K562 (cell line): ENCODE data around the gene VTCN1. TPM values are rescaled to one million over a fixed set of nuclear protein-coding genes. Genes with fewer than 3 reads are reported as not detected.

Source experiments
- ARID3A ChIP-seq: IDR thresholded peaks from 2 replicates; pipeline ENCODE4 v1.6.1; 2012; ENCODE audit warnings: low read depth, low read length, improper control_type of control experiment, borderline replicate concordance
- BRD4 ChIP-seq: fragments of 200-600 bp; sonication (generic); IDR thresholded peaks from 2 replicates; pipeline ENCODE4 v1.6.1; 2017; ENCODE audit warnings: inconsistent platforms
- BRF2 ChIP-seq: IDR thresholded peaks from 3 replicates; pipeline ENCODE4 v1.6.1; 2011; ENCODE audit warnings: borderline replicate concordance, mild to moderate bottlenecking; ENCODE audit not compliant: insufficient read length, insufficient read depth
- CBX1 ChIP-seq: sonication (generic); IDR thresholded peaks from 2 replicates; pipeline ENCODE4 v1.6.1; 2016; ENCODE audit warnings: antibody characterized with exemption, low read depth, mild to moderate bottlenecking
- CTCF ChIP-seq, 3 experiments: IDR thresholded peaks in 2 of 3; conservative IDR thresholded peaks in 1 of 3; 2 replicates each; pipeline ENCODE4 v1.5.1; 2011 to 2012; ENCODE audit warnings: low read length in 3 of 3, mild to moderate bottlenecking in 3 of 3, control low read depth in 2 of 3, improper control_type of control experiment in 1 of 3, inconsistent platforms in 1 of 3, low read depth in 1 of 3, mixed read lengths in 1 of 3, moderate library complexity in 1 of 3; ENCODE audit not compliant: insufficient read depth in 2 of 3
- DIDO1 ChIP-seq: fragments of 450-650 bp; IDR thresholded peaks from 2 replicates; pipeline ENCODE4 v1.6.1; 2016; ENCODE audit warnings: low read depth, missing biosample characterization, missing genetic modification characterization
- GATAD2A ChIP-seq: fragments of 450-650 bp; IDR thresholded peaks from 2 replicates; pipeline ENCODE4 v1.6.1; 2017
- KDM4B ChIP-seq, 2 experiments: fragments of 450-650 bp in 1 of 2; sonication (generic) in 1 of 2; IDR thresholded peaks; 2 replicates each; pipeline ENCODE4 v1.6.1; 2016 to 2017; ENCODE audit warnings: borderline replicate concordance in 2 of 2, antibody characterized with exemption in 1 of 2, low read depth in 1 of 2, mild to moderate bottlenecking in 1 of 2
- MEF2D ChIP-seq: conservative IDR thresholded peaks from 2 replicates; pipeline ENCODE4 v1.6.1; 2016; ENCODE audit warnings: low read depth, missing genetic modification characterization, missing compliant biosample characterization
- MTF1 ChIP-seq: fragments of 250-450 bp; sonication (Bioruptor Pico); IDR thresholded peaks from 2 replicates; pipeline ENCODE4 v1.9.0; 2021; ENCODE audit warnings: moderate library complexity, mild to moderate bottlenecking, inconsistent platforms, borderline replicate concordance
- NELFE ChIP-seq: IDR thresholded peaks from 2 replicates; pipeline ENCODE4 v1.6.1; 2011; ENCODE audit warnings: mild to moderate bottlenecking; ENCODE audit not compliant: insufficient read depth, insufficient read length
- NFXL1 ChIP-seq: fragments of 450-650 bp; formaldehyde crosslinking; IDR thresholded peaks from 2 replicates; pipeline ENCODE4 v1.4.0; 2021; ENCODE audit warnings: mild to moderate bottlenecking
- PHB2 ChIP-seq: fragments of 450-650 bp; IDR thresholded peaks from 2 replicates; pipeline ENCODE4 v1.6.1; 2017; ENCODE audit warnings: low read depth
- PHF8 ChIP-seq: fragments of 200-600 bp; sonication (generic); IDR thresholded peaks from 2 replicates; pipeline ENCODE4 v1.6.1; 2012; ENCODE audit warnings: mixed run types, mild to moderate bottlenecking, inconsistent platforms, low read length, moderate library complexity, borderline replicate concordance
- RBFOX2 ChIP-seq: fragments of 200-400 bp; formaldehyde crosslinking; IDR thresholded peaks from 2 replicates; pipeline ENCODE4 v1.6.1; 2017; ENCODE audit warnings: low read depth, mild to moderate bottlenecking, low read length, moderate library complexity
- SMARCA5 ChIP-seq: fragments of 450-650 bp; IDR thresholded peaks from 2 replicates; pipeline ENCODE4 v1.6.1; 2016
- SREBF1 ChIP-seq: fragments of 150-350 bp; IDR thresholded peaks from 2 replicates; pipeline ENCODE4 v1.6.1; 2014; ENCODE audit warnings: antibody characterized with exemption, low read depth, low read length, borderline replicate concordance
- TCF15 ChIP-seq: fragments of 250-450 bp; sonication (Bioruptor Pico); IDR thresholded peaks from 2 replicates; pipeline ENCODE4 v1.8.0; 2022; ENCODE audit warnings: moderate library complexity, mild to moderate bottlenecking, inconsistent platforms
- XRCC5 ChIP-seq: fragments of 200-400 bp; formaldehyde crosslinking; IDR thresholded peaks from 2 replicates; pipeline ENCODE4 v1.6.1; 2017; ENCODE audit warnings: low read depth, mild to moderate bottlenecking, low read length
- ZNF12 ChIP-seq: sonication (generic); formaldehyde crosslinking; IDR thresholded peaks from 2 replicates; pipeline ENCODE4 v1.4.0; 2020; ENCODE audit warnings: mild to moderate bottlenecking, missing genetic modification reagents
- ZNF133 ChIP-seq: fragments of 250-450 bp; sonication (Bioruptor Pico); IDR thresholded peaks from 2 replicates; pipeline ENCODE4 v1.4.0; 2020; ENCODE audit warnings: mild to moderate bottlenecking
- ZNF224 ChIP-seq: sonication (generic); formaldehyde crosslinking; IDR thresholded peaks from 2 replicates; pipeline ENCODE4 v1.8.0; 2022; ENCODE audit warnings: mild to moderate bottlenecking, missing genetic modification reagents
- ZNF707 ChIP-seq: fragments of 250-450 bp; sonication (Bioruptor Pico); conservative IDR thresholded peaks from 2 replicates; pipeline ENCODE4 v1.8.0; 2022; ENCODE audit warnings: inconsistent platforms, mild to moderate bottlenecking, moderate library complexity
- polyA plus RNA-seq, 8 experiments: library from polyadenylated mRNA; depleted of rRNA in 4 of 8; stranded (reverse) in 5 of 8; unstranded in 3 of 8; fragments of >200 nt; fragmentation: Nextera tagmentation in 2 of 8; fragmentation: Illumina TruSeq in 1 of 8; extraction: Ambion mirVana in 2 of 8; extraction: Trizol in 1 of 8; gene quantifications; 2 replicates each; pipeline versions ENCODE4 v1.2.1 to v1.2.3, GENCODE V29; 2011 to 2014; ENCODE audit warnings: inconsistent platforms in 1 of 8, missing spikeins in 1 of 8
- total RNA-seq, 7 experiments: library from RNA; depleted of rRNA in 6 of 7; stranded (reverse); fragments of >200 nt in 6 of 7; fragmentation: Illumina TruSeq in 2 of 7; extraction: Trizol in 2 of 7; gene quantifications; 2 replicates each; pipeline versions ENCODE4 v1.2.1 to v1.2.3, GENCODE V29; 2011 to 2021; ENCODE audit warnings: low replicate concordance in 1 of 7

VTCN1 gene
- total and polyA plus RNA-seq, 9 of the 15 experiments (the other 6 are each of a cell fraction or from before 2014, with no cell fraction given), result not detected

- TF ChIP-seq NFXL1 (CRISPR knock-in tag), result no peak
- TF ChIP-seq DIDO1, result 0 out of 2 replicates have a peak, but pooled peaks have one; percentile 53
- peak; percentile 78; the same call in 1 of the 2 replicates for TF ChIP-seq PHF8
- TF ChIP-seq TCF15 (CRISPR knock-in tag), result no peak
- 0 out of 2 replicates have a peak, but pooled peaks have one; percentile 37 for TF ChIP-seq SMARCA5
- peak; percentile 39; the same call in 1 of the 2 replicates for TF ChIP-seq ZNF12 (CRISPR knock-in tag)
- no peak for TF ChIP-seq BRF2
- TF ChIP-seq ZNF707 (CRISPR knock-in tag), result no peak
- TF ChIP-seq CTCF (IDR thresholded peaks at IDR 0.05 in 2 of 3, conservative IDR thresholded peaks at IDR 0.05 in 1 of 3; ENCODE audit: insufficient read depth in 2 of 3, low read depth in 1 of 3, low read length in 3 of 3), result peak; percentile 77 to 88 (median 81)
- peak; percentile 84; the same call in 1 of the 2 replicates for TF ChIP-seq CBX1
- TF ChIP-seq KDM4B (IDR thresholded peaks at IDR 0.05; ENCODE audit: borderline replicate concordance in 2 of 2, low read depth in 1 of 2), result 0 out of 4 replicates have a peak, but pooled peaks of 1 of the 2 experiments have one; percentile 53
- TF ChIP-seq NELFE, result no peak
- peak; percentile 32 for TF ChIP-seq XRCC5
- TF ChIP-seq MTF1, result no peak
- peak; percentile 86 for TF ChIP-seq RBFOX2
- TF ChIP-seq ZNF224, result no peak
- TF ChIP-seq SREBF1, result no peak
- TF ChIP-seq ZNF133 (CRISPR knock-in tag), result no peak
- TF ChIP-seq GATAD2A, result 0 out of 2 replicates have a peak, but pooled peaks have one; percentile 6
- no peak for TF ChIP-seq PHB2
- peak; percentile 45; the same call in 1 of the 2 replicates for TF ChIP-seq MEF2D (tag)
- peak; percentile 34; the same call in 1 of the 2 replicates for TF ChIP-seq ARID3A
- TF ChIP-seq BRD4, result no peak
Observed at GRCh38 chr1:117121589-117122329, 89.0 kb downstream of the VTCN1 start, which contains the start of gene TRIM45 (continued).
